ENCODE results near the gene PKP1.

DNA sequence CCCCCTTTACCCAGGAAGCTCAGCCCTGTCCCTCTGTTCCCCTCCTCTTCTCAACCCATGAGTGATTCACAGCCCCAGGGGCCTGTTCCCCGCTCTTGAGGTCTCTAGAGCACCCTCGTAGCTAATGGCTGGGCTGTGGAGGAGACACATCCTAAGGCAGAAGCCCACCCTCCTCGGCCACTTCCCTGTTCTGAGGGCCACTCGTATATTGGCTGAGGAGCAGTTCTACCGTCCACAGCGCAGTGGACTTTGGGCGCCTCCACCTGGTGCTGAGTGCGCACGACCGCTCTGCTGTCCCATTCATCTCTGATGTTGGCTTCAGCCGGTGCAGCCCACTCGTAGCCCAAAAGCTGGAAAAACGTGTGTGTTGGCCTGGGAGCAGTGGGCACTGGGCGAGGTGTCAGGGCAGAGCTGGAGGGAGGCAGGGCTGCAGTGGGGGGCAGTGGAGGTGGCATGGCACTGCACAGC, 24.5 kb upstream of the PKP1 start:
- TF ChIP-seq CTCF (IDR thresholded peaks at IDR 0.05): no peak
- TF ChIP-seq POLR2A (IDR thresholded peaks at IDR 0.05): no peak
